ENCODE results near the gene PDE6C.

GRCh38 chr10:93573924-93574323, 38.4 kb upstream of the PDE6C start:
- TF ChIP-seq ZNF232 (CRISPR knock-in tag; IDR thresholded peaks at IDR 0.05) (no peak), CBFB (CRISPR knock-in tag; IDR thresholded peaks at IDR 0.05; ENCODE audit: low read depth) (no peak), NR2C2 (CRISPR knock-in tag; IDR thresholded peaks at IDR 0.05) (no peak), CTCF (IDR thresholded peaks at IDR 0.05) (no peak), ELF4 (CRISPR knock-in tag; IDR thresholded peaks at IDR 0.05; ENCODE audit: low read depth) (no peak), ESRRA (CRISPR knock-in tag; IDR thresholded peaks at IDR 0.05; ENCODE audit: borderline replicate concordance) (no peak), E2F5 (CRISPR knock-in tag; IDR thresholded peaks at IDR 0.05) (no peak), ARID4B (CRISPR knock-in tag; IDR thresholded peaks at IDR 0.05; ENCODE audit: borderline replicate concordance) (no peak), AR (CRISPR knock-in tag; IDR thresholded peaks at IDR 0.05) (no peak)
